ENCODE results near the gene IFTAP. TPM values are rescaled to one million over a fixed set of nuclear protein-coding genes. Genes with fewer than 3 reads are reported as not detected.

Gene IFTAP
- polyA plus RNA-seq, 1 experiment, result 9.3 TPM

DNA sequence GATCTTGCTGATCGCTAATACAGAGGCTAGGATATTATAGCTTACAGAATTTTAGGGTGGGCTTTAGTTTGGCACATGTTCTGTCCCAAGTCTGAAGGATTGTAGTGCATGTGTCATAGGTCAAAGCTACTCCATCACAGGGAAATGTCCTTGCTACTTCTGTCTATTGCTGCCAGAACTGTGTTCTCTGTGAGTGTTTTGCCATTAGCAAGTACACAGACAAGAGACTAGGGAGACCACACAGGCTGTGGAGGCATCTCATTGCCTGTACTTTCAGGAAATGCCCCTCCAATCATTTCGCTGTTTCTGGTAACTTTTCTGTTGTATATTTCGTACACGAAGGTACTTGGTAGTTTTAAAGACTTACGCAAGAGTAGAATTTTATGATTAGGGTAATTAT lies 29.2 kb downstream of the IFTAP start:
- no peaks in the 10 kb centered on the region for H3K36me3 ChIP-seq (ENCODE audit: control insufficient read depth, insufficient read depth, low read length)
- POLR2A ChIA-PET, result no interaction called here
- CTCF ChIA-PET, result interaction anchor here (0.7 to 1.4 kb wide), 5 partner anchors 45 to 118 kb away, joined by 3 to 9 read pairs (median 3); no protein-coding TSS in a partner anchor

DNA sequence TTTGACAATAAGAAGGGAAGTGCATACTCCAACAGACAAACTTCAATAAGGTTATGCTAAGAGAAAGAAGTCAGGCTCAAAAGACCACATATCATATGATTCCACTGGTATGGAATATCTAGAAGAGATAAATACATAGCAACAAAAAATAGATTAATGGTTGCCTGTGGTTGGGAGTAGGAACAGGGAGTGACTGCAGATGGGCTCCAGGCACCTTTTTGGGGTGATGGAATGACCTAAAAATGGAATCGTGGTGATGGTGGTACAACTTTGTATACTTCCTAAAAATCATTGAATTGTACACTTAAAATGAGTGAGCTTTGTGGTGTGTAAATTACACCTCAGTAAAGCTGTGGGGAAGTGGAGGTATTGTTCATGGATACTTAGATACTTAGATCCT lies 32.7 kb downstream of the IFTAP start:
- POLR2A ChIA-PET, result no interaction called here

More for the DNA sequence above, 29.2 kb downstream of the IFTAP start:
- DNase-seq (ENCODE audit: low read depth), result no peak
- TF ChIP-seq, protein P1, sequence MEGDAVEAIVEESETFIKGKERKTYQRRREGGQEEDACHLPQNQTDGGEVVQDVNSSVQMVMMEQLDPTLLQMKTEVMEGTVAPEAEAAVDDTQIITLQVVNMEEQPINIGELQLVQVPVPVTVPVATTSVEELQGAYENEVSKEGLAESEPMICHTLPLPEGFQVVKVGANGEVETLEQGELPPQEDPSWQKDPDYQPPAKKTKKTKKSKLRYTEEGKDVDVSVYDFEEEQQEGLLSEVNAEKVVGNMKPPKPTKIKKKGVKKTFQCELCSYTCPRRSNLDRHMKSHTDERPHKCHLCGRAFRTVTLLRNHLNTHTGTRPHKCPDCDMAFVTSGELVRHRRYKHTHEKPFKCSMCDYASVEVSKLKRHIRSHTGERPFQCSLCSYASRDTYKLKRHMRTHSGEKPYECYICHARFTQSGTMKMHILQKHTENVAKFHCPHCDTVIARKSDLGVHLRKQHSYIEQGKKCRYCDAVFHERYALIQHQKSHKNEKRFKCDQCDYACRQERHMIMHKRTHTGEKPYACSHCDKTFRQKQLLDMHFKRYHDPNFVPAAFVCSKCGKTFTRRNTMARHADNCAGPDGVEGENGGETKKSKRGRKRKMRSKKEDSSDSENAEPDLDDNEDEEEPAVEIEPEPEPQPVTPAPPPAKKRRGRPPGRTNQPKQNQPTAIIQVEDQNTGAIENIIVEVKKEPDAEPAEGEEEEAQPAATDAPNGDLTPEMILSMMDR (IDR thresholded peaks at IDR 0.05; ENCODE audit: insufficient read depth, low read depth, low read length), result no peak
- Histone ChIP-seq H3K4me3 (ENCODE audit: low read depth, low read length) (no peak overlapping the region), H3K27me3 (ENCODE audit: control insufficient read depth, insufficient read depth, low read length) (no peaks in the 10 kb centered on the region)

DNA sequence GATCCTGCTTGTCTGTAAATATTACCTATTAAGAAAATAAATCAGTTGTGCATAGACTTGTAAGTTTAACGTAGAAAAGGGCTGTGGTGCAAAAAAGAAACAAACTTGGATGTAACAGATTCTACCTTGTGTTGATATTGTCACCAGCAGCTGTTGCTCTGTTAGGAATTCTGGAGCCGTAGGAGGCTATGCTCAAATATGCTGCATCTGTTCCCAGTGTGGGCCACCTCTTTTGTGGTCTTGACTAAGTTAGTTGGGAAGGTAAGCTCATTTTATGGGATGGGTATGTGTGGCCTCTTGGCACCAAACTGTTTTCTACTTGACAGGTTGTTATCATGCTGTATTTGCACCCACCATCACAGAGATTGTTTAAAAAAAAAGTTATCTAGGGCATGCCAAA lies 33.2 kb downstream of the IFTAP start:
- no peaks in the 10 kb centered on the region for H3K27me3 ChIP-seq (ENCODE audit: control insufficient read depth, insufficient read depth, low read length)
- DNase-seq (ENCODE audit: low read depth), result no peak
- CTCF ChIA-PET, result interaction anchor here (1.1 to 1.4 kb wide), 2 partner anchors 19 to 63 kb away, joined by 3 to 5 read pairs; no protein-coding TSS in a partner anchor
- TF ChIP-seq, protein P1 (IDR thresholded peaks at IDR 0.05; ENCODE audit: insufficient read depth, low read depth, low read length), result no peak
- H3K4me3 ChIP-seq (ENCODE audit: low read depth, low read length), result no peak overlapping the region
- POLR2A ChIA-PET, result no interaction called here
- no peaks in the 10 kb centered on the region for H3K36me3 ChIP-seq (ENCODE audit: control insufficient read depth, insufficient read depth, low read length)

More for the DNA sequence above, 32.7 kb downstream of the IFTAP start:
- CTCF ChIA-PET, result interaction anchor here (1.4 kb wide), 1 partner anchor 63 kb away, joined by 5 read pairs; no protein-coding TSS in a partner anchor
- DNase-seq (ENCODE audit: low read depth), result no peak
- no peak overlapping the region for H3K4me3 ChIP-seq (ENCODE audit: low read depth, low read length)
- H3K27me3 ChIP-seq (ENCODE audit: control insufficient read depth, insufficient read depth, low read length), result no peaks in the 10 kb centered on the region
- TF ChIP-seq, protein P1 (IDR thresholded peaks at IDR 0.05; ENCODE audit: insufficient read depth, low read depth, low read length), result no peak
- no peaks in the 10 kb centered on the region for H3K36me3 ChIP-seq (ENCODE audit: control insufficient read depth, insufficient read depth, low read length)

DNA sequence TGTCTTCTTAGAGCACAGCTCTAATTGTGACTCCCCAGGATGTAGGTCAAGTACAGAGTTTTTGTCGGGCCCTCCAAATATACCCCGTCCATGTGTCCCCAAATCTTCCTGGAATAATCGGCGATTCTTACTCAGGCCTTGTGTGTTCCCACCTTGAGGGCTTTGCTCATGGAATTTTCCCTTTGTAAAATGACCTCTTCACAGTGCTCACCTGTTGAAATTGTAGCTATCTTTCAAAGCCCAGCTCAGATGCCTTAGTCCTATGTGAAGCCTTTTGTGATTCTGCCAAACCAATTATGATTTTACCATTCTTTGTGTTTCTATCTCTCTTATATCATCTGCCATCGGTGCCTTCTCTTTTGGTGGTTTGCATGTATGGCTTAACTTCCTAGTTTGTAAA lies 33.8 kb downstream of the IFTAP start:
- TF ChIP-seq, protein P1 (IDR thresholded peaks at IDR 0.05; ENCODE audit: insufficient read depth, low read depth, low read length), result no peak
- ChIA-PET CTCF (interaction anchor here (1.1 to 1.4 kb wide), 2 partner anchors 19 to 64 kb away, joined by 3 to 5 read pairs; no protein-coding TSS in a partner anchor), POLR2A (no interaction called here)

DNA sequence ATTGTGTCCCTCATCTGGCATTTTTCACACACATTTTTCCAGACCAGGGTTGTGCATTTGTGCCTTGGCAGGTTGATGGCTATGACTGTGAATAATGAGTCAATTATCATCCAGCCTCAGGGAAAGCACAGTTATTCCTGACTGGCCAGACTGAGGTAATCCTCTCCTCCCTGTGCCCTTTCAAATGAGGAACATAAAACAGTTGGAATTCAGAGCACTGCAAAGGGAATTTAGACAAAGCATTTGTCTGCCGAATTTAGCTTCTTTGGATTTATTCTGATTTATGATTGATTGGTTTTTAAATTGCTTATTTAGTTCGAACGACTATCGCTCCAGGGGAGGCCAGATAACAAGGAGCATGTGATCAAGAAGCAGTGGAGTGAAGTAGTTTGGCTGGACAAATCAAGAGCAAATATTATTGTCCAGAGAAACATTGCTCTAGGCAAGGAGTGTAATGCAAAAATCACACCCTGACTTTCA lies 34.5 kb downstream of the IFTAP start:
- DNase-seq (ENCODE audit: low read depth), result no peak
- POLR2A ChIA-PET, result no interaction called here
- TF ChIP-seq, protein P1 (IDR thresholded peaks at IDR 0.05; ENCODE audit: insufficient read depth, low read depth, low read length), result no peak
- CTCF ChIA-PET, result interaction anchor here (0.6 kb wide), 1 partner anchor 117 kb away, joined by 3 read pairs; no protein-coding TSS in a partner anchor
- H3K27me3 ChIP-seq (ENCODE audit: control insufficient read depth, insufficient read depth, low read length), result no peaks in the 10 kb centered on the region
- H3K4me3 ChIP-seq (ENCODE audit: low read depth, low read length), result no peak overlapping the region
- H3K36me3 ChIP-seq (ENCODE audit: control insufficient read depth, insufficient read depth, low read length), result no peaks in the 10 kb centered on the region

More for the DNA sequence above, 33.8 kb downstream of the IFTAP start:
- DNase-seq (ENCODE audit: low read depth), result no peak
- no peak overlapping the region for H3K4me3 ChIP-seq (ENCODE audit: low read depth, low read length)
- no peaks in the 10 kb centered on the region for H3K36me3 ChIP-seq (ENCODE audit: control insufficient read depth, insufficient read depth, low read length)
- H3K27me3 ChIP-seq (ENCODE audit: control insufficient read depth, insufficient read depth, low read length), result no peaks in the 10 kb centered on the region
